ENCODE measurements around the gene WASHC2A.
"Not testable (repeated sequence)": the region's sequence is repeated elsewhere in the genome, so short reads cannot be mapped to it uniquely, and the experiment has no call there.

DNA sequence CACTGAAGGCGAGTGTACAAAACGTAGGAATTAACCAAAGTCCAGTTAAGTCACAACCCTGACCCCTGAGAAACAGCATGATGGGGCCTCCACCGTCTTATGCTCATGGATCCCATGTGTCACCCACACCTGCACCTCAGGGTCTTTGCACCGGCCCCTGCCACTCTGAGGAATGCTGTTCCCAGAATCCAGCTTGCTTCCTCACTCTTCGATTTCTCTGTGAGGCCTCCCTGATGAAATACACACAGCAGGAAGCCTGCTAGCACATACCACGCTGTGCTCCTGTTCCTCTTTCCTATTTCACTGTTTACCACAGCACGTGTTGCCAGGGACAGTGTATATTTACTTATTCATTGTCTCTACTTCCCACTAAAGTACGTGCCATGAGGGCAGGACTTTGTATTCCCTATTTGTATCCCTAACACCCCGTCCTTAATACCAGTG is 33.4 kb downstream of the WASHC2A start:
- TF ChIP-seq, protein P1, sequence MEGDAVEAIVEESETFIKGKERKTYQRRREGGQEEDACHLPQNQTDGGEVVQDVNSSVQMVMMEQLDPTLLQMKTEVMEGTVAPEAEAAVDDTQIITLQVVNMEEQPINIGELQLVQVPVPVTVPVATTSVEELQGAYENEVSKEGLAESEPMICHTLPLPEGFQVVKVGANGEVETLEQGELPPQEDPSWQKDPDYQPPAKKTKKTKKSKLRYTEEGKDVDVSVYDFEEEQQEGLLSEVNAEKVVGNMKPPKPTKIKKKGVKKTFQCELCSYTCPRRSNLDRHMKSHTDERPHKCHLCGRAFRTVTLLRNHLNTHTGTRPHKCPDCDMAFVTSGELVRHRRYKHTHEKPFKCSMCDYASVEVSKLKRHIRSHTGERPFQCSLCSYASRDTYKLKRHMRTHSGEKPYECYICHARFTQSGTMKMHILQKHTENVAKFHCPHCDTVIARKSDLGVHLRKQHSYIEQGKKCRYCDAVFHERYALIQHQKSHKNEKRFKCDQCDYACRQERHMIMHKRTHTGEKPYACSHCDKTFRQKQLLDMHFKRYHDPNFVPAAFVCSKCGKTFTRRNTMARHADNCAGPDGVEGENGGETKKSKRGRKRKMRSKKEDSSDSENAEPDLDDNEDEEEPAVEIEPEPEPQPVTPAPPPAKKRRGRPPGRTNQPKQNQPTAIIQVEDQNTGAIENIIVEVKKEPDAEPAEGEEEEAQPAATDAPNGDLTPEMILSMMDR (IDR thresholded peaks at IDR 0.05), result not testable (repeated sequence)
- TF ChIP-seq POLR2A (IDR thresholded peaks at IDR 0.05), result not testable (repeated sequence)
